ENCODE data around the gene ZNF423. TPM values are rescaled to one million over a fixed set of nuclear protein-coding genes. Genes with fewer than 3 reads are reported as not detected.

Gene ZNF423
- total RNA-seq, 1 donor = 11.6 TPM

DNA sequence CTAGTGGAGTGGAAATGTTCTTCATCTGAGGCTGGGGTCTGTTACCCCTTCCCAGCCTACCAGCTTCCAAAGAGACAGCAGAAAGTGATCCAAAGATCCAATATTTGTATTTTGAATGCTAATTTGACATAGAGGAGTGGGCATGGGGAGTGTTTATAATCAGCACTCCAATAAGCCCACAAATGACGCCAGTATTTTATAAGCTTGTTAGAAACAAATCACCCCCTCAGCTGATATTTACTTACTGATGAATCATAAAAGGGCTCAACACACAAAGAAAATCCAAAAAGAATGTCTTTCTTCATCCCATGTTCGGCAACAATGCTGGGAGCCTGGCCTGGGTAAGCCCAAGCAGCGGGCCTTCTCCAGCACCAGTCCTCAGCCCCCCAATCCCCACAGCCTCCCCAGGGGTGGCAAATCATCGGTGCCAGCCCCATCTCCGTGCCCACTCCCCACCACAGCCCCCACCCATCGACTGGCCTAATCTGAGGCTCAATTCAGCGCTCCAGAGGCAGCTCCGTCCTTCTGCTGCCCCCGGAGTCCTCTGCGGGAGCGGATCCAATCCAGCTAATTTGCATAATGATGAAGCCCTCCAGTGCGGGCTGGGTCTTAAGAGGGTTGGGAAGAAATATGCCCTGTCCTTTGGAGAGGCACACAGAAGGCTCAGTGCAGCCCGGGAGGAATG lies 312.8 kb downstream of the ZNF423 start:
- peak; percentile 45 for DNase-seq (ENCODE audit: insufficient read length, low spot score, missing footprints)
- H3K4me1 ChIP-seq (ENCODE audit: insufficient read depth, low read length) = no peaks in the 10 kb centered on the region
- H3K4me2 ChIP-seq (ENCODE audit: insufficient read depth, low read length) = no peak overlapping the region
- H3K9me3 ChIP-seq (ENCODE audit: low read depth, low read length) = no peaks in the 10 kb centered on the region
- TF ChIP-seq, protein P1, sequence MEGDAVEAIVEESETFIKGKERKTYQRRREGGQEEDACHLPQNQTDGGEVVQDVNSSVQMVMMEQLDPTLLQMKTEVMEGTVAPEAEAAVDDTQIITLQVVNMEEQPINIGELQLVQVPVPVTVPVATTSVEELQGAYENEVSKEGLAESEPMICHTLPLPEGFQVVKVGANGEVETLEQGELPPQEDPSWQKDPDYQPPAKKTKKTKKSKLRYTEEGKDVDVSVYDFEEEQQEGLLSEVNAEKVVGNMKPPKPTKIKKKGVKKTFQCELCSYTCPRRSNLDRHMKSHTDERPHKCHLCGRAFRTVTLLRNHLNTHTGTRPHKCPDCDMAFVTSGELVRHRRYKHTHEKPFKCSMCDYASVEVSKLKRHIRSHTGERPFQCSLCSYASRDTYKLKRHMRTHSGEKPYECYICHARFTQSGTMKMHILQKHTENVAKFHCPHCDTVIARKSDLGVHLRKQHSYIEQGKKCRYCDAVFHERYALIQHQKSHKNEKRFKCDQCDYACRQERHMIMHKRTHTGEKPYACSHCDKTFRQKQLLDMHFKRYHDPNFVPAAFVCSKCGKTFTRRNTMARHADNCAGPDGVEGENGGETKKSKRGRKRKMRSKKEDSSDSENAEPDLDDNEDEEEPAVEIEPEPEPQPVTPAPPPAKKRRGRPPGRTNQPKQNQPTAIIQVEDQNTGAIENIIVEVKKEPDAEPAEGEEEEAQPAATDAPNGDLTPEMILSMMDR (IDR thresholded peaks at IDR 0.05; ENCODE audit: extremely low read depth, low read depth, low read length) = no peak
- no peak overlapping the region for H3K27ac ChIP-seq (ENCODE audit: low read depth, low read length)
- H3K4me3 ChIP-seq (ENCODE audit: insufficient read depth, low read length) = no peak overlapping the region
- H3K79me2 ChIP-seq (ENCODE audit: insufficient read depth, low read length) = no peaks in the 10 kb centered on the region
- no peaks in the 10 kb centered on the region for H3K27me3 ChIP-seq (ENCODE audit: insufficient read depth, low read length)
- H3K36me3 ChIP-seq (ENCODE audit: insufficient read depth, low read length) = no peaks in the 10 kb centered on the region
- peaks cover 12% of the 10 kb centered on the region for H4K20me1 ChIP-seq (ENCODE audit: insufficient read depth, low read length)
- H2AFZ ChIP-seq (ENCODE audit: low read length) = no peak overlapping the region

DNA sequence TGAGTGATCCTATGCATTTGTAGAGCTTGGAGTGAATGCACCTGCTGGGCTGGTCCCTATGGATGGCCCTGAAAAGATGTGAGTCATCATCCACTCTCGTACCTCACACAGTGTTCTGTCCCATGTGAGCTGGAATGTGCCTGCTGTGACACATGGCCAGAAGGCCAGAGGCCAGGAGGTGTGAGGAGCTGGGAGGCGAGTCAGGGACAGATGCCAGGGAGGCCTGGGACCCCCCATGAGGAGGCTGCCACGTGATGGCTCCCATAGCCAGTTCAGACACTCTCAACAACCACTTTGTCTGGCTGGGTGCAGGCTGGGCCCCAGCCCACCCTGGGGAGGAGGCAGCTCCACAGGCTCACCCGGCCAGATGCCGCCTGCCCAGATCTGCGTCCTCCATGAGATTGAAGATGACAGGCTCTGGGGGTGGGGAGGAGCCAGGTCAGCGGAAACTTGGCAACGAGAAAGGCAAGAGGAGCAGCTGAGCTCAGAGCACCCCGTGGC lies 313.5 kb downstream of the ZNF423 start:
- Histone ChIP-seq H3K27ac (ENCODE audit: low read depth, low read length) (no peak overlapping the region), H3K9me3 (ENCODE audit: low read depth, low read length) (no peaks in the 10 kb centered on the region), H4K20me1 (ENCODE audit: insufficient read depth, low read length) (peaks cover 11% of the 10 kb centered on the region), H2AFZ (ENCODE audit: low read length) (no peak overlapping the region), H3K27me3 (ENCODE audit: insufficient read depth, low read length) (no peaks in the 10 kb centered on the region), H3K4me2 (ENCODE audit: insufficient read depth, low read length) (no peak overlapping the region), H3K79me2 (ENCODE audit: insufficient read depth, low read length) (no peaks in the 10 kb centered on the region), H3K36me3 (ENCODE audit: insufficient read depth, low read length) (no peaks in the 10 kb centered on the region), H3K4me3 (ENCODE audit: insufficient read depth, low read length) (no peak overlapping the region), H3K4me1 (ENCODE audit: insufficient read depth, low read length) (no peaks in the 10 kb centered on the region)
- peak; percentile 63 for DNase-seq (ENCODE audit: insufficient read length, low spot score, missing footprints)
- TF ChIP-seq, protein P1 (IDR thresholded peaks at IDR 0.05; ENCODE audit: extremely low read depth, low read depth, low read length) = no peak

DNA sequence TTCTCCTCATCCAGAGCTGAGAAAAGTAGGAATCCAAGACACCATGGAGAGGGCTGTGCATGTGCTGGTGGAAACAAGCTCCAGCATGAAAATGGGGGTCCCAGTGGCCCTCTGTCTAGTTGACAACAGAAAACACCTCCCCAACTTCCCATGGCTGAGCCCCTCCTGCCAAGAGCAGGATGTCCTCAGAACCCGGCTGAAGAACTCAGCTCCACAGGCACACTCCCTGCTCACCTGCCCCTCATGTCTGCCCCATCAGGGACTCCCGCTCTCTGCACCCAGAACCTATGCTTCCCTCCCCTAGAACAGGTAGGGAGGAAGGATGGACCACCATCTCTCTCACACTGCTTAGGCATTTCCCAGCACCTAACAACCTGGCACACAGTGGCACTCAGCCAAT lies 315.1 kb downstream of the ZNF423 start:
- H3K9me3 ChIP-seq (ENCODE audit: low read depth, low read length) = no peaks in the 10 kb centered on the region
- H2AFZ ChIP-seq (ENCODE audit: low read length) = no peak overlapping the region
- no peak overlapping the region for H3K27ac ChIP-seq (ENCODE audit: low read depth, low read length)
- peaks cover 10% of the 10 kb centered on the region for H4K20me1 ChIP-seq (ENCODE audit: insufficient read depth, low read length)
- no peaks in the 10 kb centered on the region for H3K36me3 ChIP-seq (ENCODE audit: insufficient read depth, low read length)
- H3K4me1 ChIP-seq (ENCODE audit: insufficient read depth, low read length) = no peaks in the 10 kb centered on the region
- no peaks in the 10 kb centered on the region for H3K27me3 ChIP-seq (ENCODE audit: insufficient read depth, low read length)
- no peak overlapping the region for H3K4me2 ChIP-seq (ENCODE audit: insufficient read depth, low read length)
- TF ChIP-seq, protein P1 (IDR thresholded peaks at IDR 0.05; ENCODE audit: extremely low read depth, low read depth, low read length) = no peak
- no peaks in the 10 kb centered on the region for H3K79me2 ChIP-seq (ENCODE audit: insufficient read depth, low read length)
- H3K4me3 ChIP-seq (ENCODE audit: insufficient read depth, low read length) = no peak overlapping the region
- DNase-seq (ENCODE audit: insufficient read length, low spot score, missing footprints) = peak; percentile 64

DNA sequence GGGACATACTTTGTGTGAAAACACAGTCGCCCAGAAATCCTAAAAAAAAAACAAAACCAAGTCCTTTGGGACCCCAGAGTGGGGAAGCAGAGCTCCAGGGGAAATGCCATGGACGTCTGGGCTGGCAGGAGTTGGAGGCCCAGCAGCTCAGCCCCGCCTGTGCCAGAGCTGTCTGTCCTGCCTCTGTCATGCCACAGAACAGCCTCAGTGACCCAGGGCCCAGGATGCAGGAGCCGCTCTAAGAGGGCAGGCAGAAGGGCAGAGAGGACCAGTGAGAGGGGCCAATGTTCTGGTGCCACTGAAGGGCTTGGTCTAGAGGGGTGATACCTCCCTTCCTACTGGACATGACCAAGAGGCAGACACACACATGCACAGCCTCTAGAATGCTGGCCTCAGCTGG lies 316.2 kb downstream of the ZNF423 start:
- Histone ChIP-seq H3K79me2 (ENCODE audit: insufficient read depth, low read length) (no peaks in the 10 kb centered on the region), H3K4me1 (ENCODE audit: insufficient read depth, low read length) (no peaks in the 10 kb centered on the region), H4K20me1 (ENCODE audit: insufficient read depth, low read length) (peaks cover 14% of the 10 kb centered on the region), H3K27me3 (ENCODE audit: insufficient read depth, low read length) (no peaks in the 10 kb centered on the region), H3K27ac (ENCODE audit: low read depth, low read length) (no peak overlapping the region), H3K4me3 (ENCODE audit: insufficient read depth, low read length) (no peak overlapping the region), H2AFZ (ENCODE audit: low read length) (no peak overlapping the region), H3K4me2 (ENCODE audit: insufficient read depth, low read length) (no peak overlapping the region), H3K9me3 (ENCODE audit: low read depth, low read length) (no peaks in the 10 kb centered on the region), H3K36me3 (ENCODE audit: insufficient read depth, low read length) (no peaks in the 10 kb centered on the region)
- TF ChIP-seq, protein P1 (IDR thresholded peaks at IDR 0.05; ENCODE audit: extremely low read depth, low read depth, low read length) = no peak
- no peak for DNase-seq (ENCODE audit: insufficient read length, low spot score, missing footprints)
